D341Med (cell line): Measurements from ENCODE around the gene ANKRD33B.

Source experiments
- DNase-seq: peaks from one replicate; pipeline ENCODE4 v3.0.0; 2012; ENCODE audit warnings: low spot score

The ANKRD33B gene

GRCh38 chr5:10676946-10677345 is 113.1 kb downstream of the ANKRD33B start:
- DNase-seq: no peak

- DNase-seq: no peak
Observed at GRCh38 chr5:10677533-10677932, 113.7 kb downstream of the ANKRD33B start.

- DNase-seq: no peak
Observed at GRCh38 chr5:10678244-10678643, 114.4 kb downstream of the ANKRD33B start.

- no peak for DNase-seq
Observed at GRCh38 chr5:10679336-10679988, 115.6 kb downstream of the ANKRD33B start.

- DNase-seq: no peak
Observed at GRCh38 chr5:10680876-10681481, 117.1 kb downstream of the ANKRD33B start.

- DNase-seq: no peak
Observed at GRCh38 chr5:10681731-10682679, 118.1 kb downstream of the ANKRD33B start.

GRCh38 chr5:10682801-10683525 is 119.1 kb downstream of the ANKRD33B start:
- DNase-seq: no peak

GRCh38 chr5:10684303-10685086 is 120.6 kb downstream of the ANKRD33B start:
- no peak for DNase-seq

- no peak for DNase-seq
Observed at GRCh38 chr5:10685115-10685521, 121.2 kb downstream of the ANKRD33B start.

GRCh38 chr5:10686890-10687289 is 123.0 kb downstream of the ANKRD33B start:
- DNase-seq: no peak

GRCh38 chr5:10688651-10689171 is 124.8 kb downstream of the ANKRD33B start:
- DNase-seq: no peak

GRCh38 chr5:10689391-10690081 is 125.7 kb downstream of the ANKRD33B start:
- DNase-seq: peak; percentile 61

GRCh38 chr5:10690460-10691440 is 126.9 kb downstream of the ANKRD33B start:
- no peak for DNase-seq

GRCh38 chr5:10691826-10692785 is 128.2 kb downstream of the ANKRD33B start:
- no peak for DNase-seq

- peak; percentile 84 for DNase-seq
Observed at GRCh38 chr5:10695055-10695649, 131.3 kb downstream of the ANKRD33B start.

- no peak for DNase-seq
Observed at GRCh38 chr5:10695759-10696543, 132.1 kb downstream of the ANKRD33B start.
